Tibial nerve (tissue), 4 donors: ENCODE results near the gene FAM163B.

Experiments used
- CTCF ChIP-seq, 5 experiments: fragments of 200-600 bp in 3 of 5; fragments of 450-650 bp in 2 of 5; sonication (generic) in 3 of 5; IDR thresholded peaks; one replicate each; pipeline ENCODE4 v1.5.1; 2016 to 2019; ENCODE audit warnings: antibody characterized with exemption in 5 of 5, mild to moderate bottlenecking in 3 of 5, moderate library complexity in 2 of 5
- EP300 ChIP-seq, 2 donors: sonication (generic); formaldehyde crosslinking; IDR thresholded peaks; one replicate each; pipeline ENCODE4 v1.6.1; 2017; ENCODE audit warnings: antibody characterized with exemption in 2 of 2, mild to moderate bottlenecking in 1 of 2
- POLR2A ChIP-seq, 2 donors: fragments of 450-650 bp; IDR thresholded peaks; one replicate each; pipeline ENCODE4 v1.6.1; 2017; ENCODE audit warnings: antibody characterized with exemption in 2 of 2, mild to moderate bottlenecking in 2 of 2, moderate library complexity in 2 of 2

- TF ChIP-seq CTCF (IDR thresholded peaks at IDR 0.05) (no peak), POLR2A (IDR thresholded peaks at IDR 0.05) (no peak), EP300 (IDR thresholded peaks at IDR 0.05) (no peak)
These were observed 39.9 kb downstream of the FAM163B start for GRCh38 chr9:133569121-133569785.
